GM12878 (cell line): ENCODE results near the gene ETS1. TPM values are rescaled to one million over a fixed set of nuclear protein-coding genes. Genes with fewer than 3 reads are reported as not detected.

ENCODE experiments used
- ATAC-seq: fragments of 200-7000 bp; cut with Tn5 transposase; 3 replicates; pipeline ENCODE4 v1.9.1; 2020; ENCODE audit warnings: mild to moderate bottlenecking, moderate library complexity
- BruUV-seq: library from RNA; stranded (reverse); fragments of 400-500 nt; replicated peaks from 2 replicates; lab custom pipeline; 2021; lab: Mats Ljungman, UMichigan
- CTCF ChIA-PET: fragments of 300-600 bp; sonication (Branson Sonifier 250); formaldehyde crosslinking; extraction: SDS; loops from one replicate; lab custom pipeline; 2021; ENCODE audit warnings: inconsistent platforms; lab: Yijun Ruan, JAX
- POLR2A ChIA-PET: fragments of 350-600 bp; formaldehyde crosslinking; extraction: SDS; loops from one replicate; lab custom pipeline; 2021; ENCODE audit warnings: inconsistent platforms; lab: Charles Lee
- RAD21 ChIA-PET: fragments of 300-600 bp; sonication (Branson Sonifier 250); formaldehyde crosslinking; loops from one replicate; lab custom pipeline; 2023; ENCODE audit warnings: antibody characterized with exemption; ENCODE audit not compliant: unreplicated experiment; lab: Charles Lee
- SMC1A ChIA-PET: fragments of 300-600 bp; sonication (Branson Sonifier 250); formaldehyde crosslinking; loops from one replicate; lab custom pipeline; 2023; ENCODE audit not compliant: unreplicated experiment, uncharacterized antibody; lab: Charles Lee
- DNase-seq: peaks from one replicate; pipeline ENCODE4 v3.0.0-alpha.2; 2011; ENCODE audit warnings: low read depth, low spot score
- FAIRE-seq: peaks from 3 replicates; lab custom pipeline; 2011; peaks lifted over from hg19 to GRCh38; lab: Jason Lieb, UNC
- H2AFZ ChIP-seq: 2 replicates; pipeline ENCODE4 v1.6.0; 2011; ENCODE audit warnings: low read depth, low read length, control low read depth; ENCODE audit not compliant: control insufficient read depth
- H3K27ac ChIP-seq: 2 replicates; pipeline ENCODE4 v1.5.1; 2011; ENCODE audit warnings: control low read depth; ENCODE audit not compliant: control insufficient read depth, insufficient read depth
- H3K27me3 ChIP-seq, 2 experiments: replicated peaks in 1 of 2; 2 replicates each; pipeline versions ENCODE4 v1.6.0 to v1.6.1; 2011; ENCODE audit warnings: low read length in 1 of 2; ENCODE audit not compliant: control insufficient read depth in 2 of 2, insufficient read depth in 2 of 2
- H3K36me3 ChIP-seq, 2 experiments: 2 replicates each; pipeline ENCODE4 v1.5.1; 2011; ENCODE audit warnings: low read length in 1 of 2; ENCODE audit not compliant: control insufficient read depth in 2 of 2, insufficient read depth in 2 of 2
- H3K4me1 ChIP-seq: 2 replicates; pipeline ENCODE4 v1.6.1; 2011; ENCODE audit warnings: mild to moderate bottlenecking, low read length, moderate library complexity, mixed read lengths; ENCODE audit not compliant: control insufficient read depth, insufficient read depth
- H3K4me2 ChIP-seq: 2 replicates; pipeline ENCODE4 v1.6.0; 2011; ENCODE audit warnings: control low read depth; ENCODE audit not compliant: control insufficient read depth, insufficient read depth
- H3K4me3 ChIP-seq: fragments of 200-600 bp; sonication (generic); 2 replicates; pipeline ENCODE4 v1.5.1; 2016
- H3K79me2 ChIP-seq: 2 replicates; pipeline ENCODE4 v1.6.0; 2011; ENCODE audit warnings: low read length; ENCODE audit not compliant: control insufficient read depth, insufficient read depth
- H3K9ac ChIP-seq: 2 replicates; pipeline ENCODE4 v1.8.0; 2011; ENCODE audit warnings: low read length, control low read depth, mixed read lengths; ENCODE audit not compliant: control insufficient read depth, insufficient read depth
- H3K9me3 ChIP-seq: replicated peaks from 3 replicates; pipeline ENCODE4 v1.5.1; 2011; ENCODE audit warnings: mild to moderate bottlenecking, low read length; ENCODE audit not compliant: control insufficient read depth, insufficient read depth
- H4K20me1 ChIP-seq: 2 replicates; pipeline ENCODE4 v1.6.0; 2011; ENCODE audit not compliant: control insufficient read depth, insufficient read depth
- BHLHE40 ChIP-seq, 2 experiments: fragments of 450-650 bp in 1 of 2; IDR thresholded peaks; 2 replicates each; pipeline ENCODE4 v1.6.1; 2011 to 2017; ENCODE audit warnings: low read depth in 2 of 2, borderline replicate concordance in 1 of 2, improper control_type of control experiment in 1 of 2, low read length in 1 of 2, mild to moderate bottlenecking in 1 of 2
- RELB ChIP-seq: fragments of 450-650 bp; IDR thresholded peaks from 2 replicates; pipeline ENCODE4 v1.6.1; 2017; ENCODE audit warnings: low read depth, mild to moderate bottlenecking, moderate library complexity
- REST ChIP-seq: IDR thresholded peaks from 2 replicates; pipeline ENCODE4 v1.6.1; 2012; ENCODE audit warnings: mild to moderate bottlenecking, low read depth, low read length
- ZBTB11 ChIP-seq: fragments of 450-650 bp; formaldehyde crosslinking; IDR thresholded peaks from 2 replicates; pipeline ENCODE4 v1.5.0; 2022; ENCODE audit warnings: mild to moderate bottlenecking, missing genetic modification characterization
- WGBS: methylation state at CpG from one replicate; pipeline ENCODE4 v1.1.6; 2016; ENCODE audit warnings: low lambda C conversion rate; ENCODE audit not compliant: insufficient replicate concordance, insufficient coverage; ENCODE audit errors: missing lambda C conversion rate; 5-methylcytosine and 5-hydroxymethylcytosine counted together
- in situ Hi-C: fragments of 300-500 bp; cut with MboI; formaldehyde crosslinking; loops from 9 replicates; pipeline ENCODE4 v1.14.3; 2018; ENCODE audit warnings: mixed read lengths
- intact Hi-C: fragments of 100-400 bp; cut with micrococcal nuclease; formaldehyde crosslinking; loops from one replicate; pipeline ENCODE4 v1.14.2; 2022; ENCODE audit not compliant: unreplicated experiment
- polyA plus RNA-seq, 11 experiments: library from polyadenylated mRNA; depleted of rRNA in 4 of 11; unstranded in 6 of 11; stranded (reverse) in 5 of 11; fragments of >200 nt; fragmentation: Nextera tagmentation in 4 of 11; fragmentation: Illumina TruSeq in 1 of 11; extraction: Ambion mirVana in 4 of 11; extraction: Trizol in 1 of 11; gene quantifications; 1 replicate in 1 of 11; 2 replicates in 10 of 11; pipeline versions ENCODE4 v1.2.1 to v1.2.3, GENCODE V29; 2011 to 2016; ENCODE audit warnings: inconsistent platforms in 2 of 11, missing spikeins in 2 of 11, low read depth in 1 of 11
- total RNA-seq, 4 experiments: library from RNA; depleted of rRNA in 3 of 4; stranded (reverse); fragments of >200 nt in 3 of 4; fragmentation: Illumina TruSeq in 1 of 4; extraction: Trizol in 1 of 4; gene quantifications; 2 replicates each; pipeline versions ENCODE4 v1.2.1 to v1.2.3, GENCODE V29; 2013 to 2021
- TF ChIP-seq, protein P1 (sequence below): IDR thresholded peaks from 2 replicates; pipeline ENCODE4 v1.6.1; 2012; ENCODE audit warnings: improper control_type of control experiment, low read depth, low read length; ENCODE audit not compliant: insufficient replicate concordance
- TF ChIP-seq, protein P2 (sequence below): IDR thresholded peaks from 2 replicates; pipeline ENCODE4 v1.6.1; 2012; ENCODE audit warnings: low read length, inconsistent platforms

Gene ETS1
- total and polyA plus RNA-seq, 10 of the 15 experiments (the other 5 are each of a cell fraction or from before 2014, with no cell fraction given): 12.5 to 112 (median 55.5) TPM

GRCh38 chr11:128477811-128478210 lies 109.5 kb downstream of the ETS1 start:
- no peak overlapping the region for H3K9ac ChIP-seq
- ChIA-PET POLR2A (no interaction called here), SMC1A (interaction anchor here (5.2 to 10.6 kb wide), 2 partner anchors 39 to 41 kb away, joined by 47 to 154 read pairs; no protein-coding TSS in a partner anchor), CTCF (no interaction called here), RAD21 (interaction anchor here (1.1 to 11.1 kb wide), 2 partner anchors 41 to 151 kb away, joined by 3 to 144 read pairs; no protein-coding TSS in a partner anchor)
- no peak overlapping the region for H3K27ac ChIP-seq
- no peak for DNase-seq
- H3K9me3 ChIP-seq: peaks cover 4% of the 10 kb centered on the region; the same call in 2 of the 3 replicates
- peaks cover 15 to 45% of the 10 kb centered on the region in 2 experiments for H3K36me3 ChIP-seq
- no TSS peak for BruUV-seq
- no peak overlapping the region for H3K4me3 ChIP-seq
- no peaks in the 10 kb centered on the region for H3K27me3 ChIP-seq
- peaks cover 64% of the 10 kb centered on the region for H3K4me1 ChIP-seq
- intact Hi-C loops (loop anchor here (10.0 kb wide), 1 partner anchor 303 kb away; no protein-coding TSS in a partner anchor), in situ Hi-C loops (no loop called here)
- 0% methylated on average over 1 of the region's 1 CpG for WGBS
- no peak for ATAC-seq
- H3K79me2 ChIP-seq: peaks cover 68% of the 10 kb centered on the region
- no peak overlapping the region for H2AFZ ChIP-seq
- no peak overlapping the region for H3K4me2 ChIP-seq
- FAIRE-seq: no peak
- H4K20me1 ChIP-seq: no peaks in the 10 kb centered on the region
- no peak for TF ChIP-seq REST
- TF ChIP-seq ZBTB11 (CRISPR knock-in tag): no peak
- TF ChIP-seq RELB: no peak
- TF ChIP-seq, protein P1, sequence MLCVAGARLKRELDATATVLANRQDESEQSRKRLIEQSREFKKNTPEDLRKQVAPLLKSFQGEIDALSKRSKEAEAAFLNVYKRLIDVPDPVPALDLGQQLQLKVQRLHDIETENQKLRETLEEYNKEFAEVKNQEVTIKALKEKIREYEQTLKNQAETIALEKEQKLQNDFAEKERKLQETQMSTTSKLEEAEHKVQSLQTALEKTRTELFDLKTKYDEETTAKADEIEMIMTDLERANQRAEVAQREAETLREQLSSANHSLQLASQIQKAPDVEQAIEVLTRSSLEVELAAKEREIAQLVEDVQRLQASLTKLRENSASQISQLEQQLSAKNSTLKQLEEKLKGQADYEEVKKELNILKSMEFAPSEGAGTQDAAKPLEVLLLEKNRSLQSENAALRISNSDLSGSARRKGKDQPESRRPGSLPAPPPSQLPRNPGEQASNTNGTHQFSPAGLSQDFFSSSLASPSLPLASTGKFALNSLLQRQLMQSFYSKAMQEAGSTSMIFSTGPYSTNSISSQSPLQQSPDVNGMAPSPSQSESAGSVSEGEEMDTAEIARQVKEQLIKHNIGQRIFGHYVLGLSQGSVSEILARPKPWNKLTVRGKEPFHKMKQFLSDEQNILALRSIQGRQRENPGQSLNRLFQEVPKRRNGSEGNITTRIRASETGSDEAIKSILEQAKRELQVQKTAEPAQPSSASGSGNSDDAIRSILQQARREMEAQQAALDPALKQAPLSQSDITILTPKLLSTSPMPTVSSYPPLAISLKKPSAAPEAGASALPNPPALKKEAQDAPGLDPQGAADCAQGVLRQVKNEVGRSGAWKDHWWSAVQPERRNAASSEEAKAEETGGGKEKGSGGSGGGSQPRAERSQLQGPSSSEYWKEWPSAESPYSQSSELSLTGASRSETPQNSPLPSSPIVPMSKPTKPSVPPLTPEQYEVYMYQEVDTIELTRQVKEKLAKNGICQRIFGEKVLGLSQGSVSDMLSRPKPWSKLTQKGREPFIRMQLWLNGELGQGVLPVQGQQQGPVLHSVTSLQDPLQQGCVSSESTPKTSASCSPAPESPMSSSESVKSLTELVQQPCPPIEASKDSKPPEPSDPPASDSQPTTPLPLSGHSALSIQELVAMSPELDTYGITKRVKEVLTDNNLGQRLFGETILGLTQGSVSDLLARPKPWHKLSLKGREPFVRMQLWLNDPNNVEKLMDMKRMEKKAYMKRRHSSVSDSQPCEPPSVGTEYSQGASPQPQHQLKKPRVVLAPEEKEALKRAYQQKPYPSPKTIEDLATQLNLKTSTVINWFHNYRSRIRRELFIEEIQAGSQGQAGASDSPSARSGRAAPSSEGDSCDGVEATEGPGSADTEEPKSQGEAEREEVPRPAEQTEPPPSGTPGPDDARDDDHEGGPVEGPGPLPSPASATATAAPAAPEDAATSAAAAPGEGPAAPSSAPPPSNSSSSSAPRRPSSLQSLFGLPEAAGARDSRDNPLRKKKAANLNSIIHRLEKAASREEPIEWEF: no peak
- TF ChIP-seq, protein P2, sequence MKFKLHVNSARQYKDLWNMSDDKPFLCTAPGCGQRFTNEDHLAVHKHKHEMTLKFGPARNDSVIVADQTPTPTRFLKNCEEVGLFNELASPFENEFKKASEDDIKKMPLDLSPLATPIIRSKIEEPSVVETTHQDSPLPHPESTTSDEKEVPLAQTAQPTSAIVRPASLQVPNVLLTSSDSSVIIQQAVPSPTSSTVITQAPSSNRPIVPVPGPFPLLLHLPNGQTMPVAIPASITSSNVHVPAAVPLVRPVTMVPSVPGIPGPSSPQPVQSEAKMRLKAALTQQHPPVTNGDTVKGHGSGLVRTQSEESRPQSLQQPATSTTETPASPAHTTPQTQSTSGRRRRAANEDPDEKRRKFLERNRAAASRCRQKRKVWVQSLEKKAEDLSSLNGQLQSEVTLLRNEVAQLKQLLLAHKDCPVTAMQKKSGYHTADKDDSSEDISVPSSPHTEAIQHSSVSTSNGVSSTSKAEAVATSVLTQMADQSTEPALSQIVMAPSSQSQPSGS: peak; percentile 31; the same call in 1 of the 2 replicates
- TF ChIP-seq BHLHE40 (IDR thresholded peaks at IDR 0.05; ENCODE audit: borderline replicate concordance in 1 of 2, low read depth in 2 of 2, low read length in 1 of 2): no peak
